ENCODE results near the gene RASSF3.

RASSF3 gene

DNA sequence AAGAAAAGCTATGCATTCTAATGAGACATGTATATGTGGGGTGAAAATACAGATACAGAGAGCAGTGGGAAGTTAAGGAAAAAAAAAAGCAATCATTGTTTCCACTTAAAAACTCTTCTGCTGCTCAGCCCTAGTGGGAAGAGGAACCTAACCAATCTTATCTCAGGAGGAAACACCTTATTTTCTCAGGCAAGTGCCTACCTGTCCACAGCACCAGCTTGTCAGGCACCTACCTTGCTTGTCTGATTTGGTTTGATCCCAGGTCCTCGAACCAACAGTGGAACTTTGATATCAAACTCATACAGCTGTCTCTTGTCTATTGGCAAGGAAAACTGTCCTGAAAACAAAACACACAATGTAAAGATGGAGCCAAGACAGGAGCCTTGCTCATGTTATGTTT lies 126.5 kb downstream of the RASSF3 start:
- no peak for DNase-seq

DNA sequence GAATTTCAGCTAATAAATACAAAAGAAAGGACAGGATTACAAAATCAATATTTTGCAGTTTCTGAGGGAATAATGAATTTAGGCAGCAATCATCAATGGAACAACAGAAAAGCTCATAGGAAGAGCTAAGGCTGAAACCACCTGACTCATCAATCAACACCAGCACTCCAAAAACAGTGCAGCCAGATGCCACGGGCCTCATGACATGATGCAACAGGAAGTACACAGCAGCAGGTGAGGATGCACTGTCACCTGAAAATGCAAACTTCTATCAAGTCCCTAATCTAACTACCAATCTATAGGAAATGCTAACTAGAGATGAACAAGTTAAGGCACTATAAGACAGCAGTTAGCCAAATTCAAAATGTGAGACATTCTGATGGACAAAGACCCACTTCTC lies 127.2 kb downstream of the RASSF3 start:
- DNase-seq, result no peak

- DNase-seq, result no peak
These were observed 129.5 kb downstream of the RASSF3 start for GRCh38 chr12:64739778-64740177.

GRCh38 chr12:64740646-64741045 lies 130.4 kb downstream of the RASSF3 start:
- no peak for DNase-seq

- no peak for DNase-seq
These were observed 132.1 kb downstream of the RASSF3 start for GRCh38 chr12:64742416-64742815.

GRCh38 chr12:64743206-64743605 lies 132.9 kb downstream of the RASSF3 start:
- no peak for DNase-seq

- no peak for DNase-seq
These were observed 134.3 kb downstream of the RASSF3 start for GRCh38 chr12:64744422-64745258.

- DNase-seq, result no peak
These were observed 135.0 kb downstream of the RASSF3 start for GRCh38 chr12:64745259-64745807.

- DNase-seq, result no peak
These were observed 135.7 kb downstream of the RASSF3 start for GRCh38 chr12:64745980-64746379.

DNA sequence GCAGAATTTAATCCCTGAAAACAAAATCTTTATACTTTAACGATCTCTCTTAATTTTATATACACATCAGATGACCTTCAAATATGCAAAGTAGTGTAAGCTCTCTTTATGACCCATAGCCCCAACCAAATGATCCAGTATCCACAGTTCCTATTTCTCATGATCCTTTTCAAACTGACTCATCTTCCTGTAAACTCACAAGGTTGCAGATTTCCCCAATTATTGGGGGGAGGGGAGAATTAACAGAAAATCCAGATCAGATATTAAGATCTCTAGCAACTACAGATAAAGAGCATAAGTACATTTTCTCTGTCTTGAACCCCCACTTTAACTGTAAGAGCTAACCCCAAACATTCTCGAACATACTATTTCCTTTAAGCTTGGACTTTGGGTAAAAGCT lies 136.4 kb downstream of the RASSF3 start:
- DNase-seq, result no peak

All from NCI-H1694 (cell line).